Measurements from ENCODE around the gene TSKS. TPM values are rescaled to one million over a fixed set of nuclear protein-coding genes. Genes with fewer than 3 reads are reported as not detected.

Gene TSKS
- total and polyA plus RNA-seq, 2 experiments from 2014 or later = 0.31 to 2.1 TPM

DNA sequence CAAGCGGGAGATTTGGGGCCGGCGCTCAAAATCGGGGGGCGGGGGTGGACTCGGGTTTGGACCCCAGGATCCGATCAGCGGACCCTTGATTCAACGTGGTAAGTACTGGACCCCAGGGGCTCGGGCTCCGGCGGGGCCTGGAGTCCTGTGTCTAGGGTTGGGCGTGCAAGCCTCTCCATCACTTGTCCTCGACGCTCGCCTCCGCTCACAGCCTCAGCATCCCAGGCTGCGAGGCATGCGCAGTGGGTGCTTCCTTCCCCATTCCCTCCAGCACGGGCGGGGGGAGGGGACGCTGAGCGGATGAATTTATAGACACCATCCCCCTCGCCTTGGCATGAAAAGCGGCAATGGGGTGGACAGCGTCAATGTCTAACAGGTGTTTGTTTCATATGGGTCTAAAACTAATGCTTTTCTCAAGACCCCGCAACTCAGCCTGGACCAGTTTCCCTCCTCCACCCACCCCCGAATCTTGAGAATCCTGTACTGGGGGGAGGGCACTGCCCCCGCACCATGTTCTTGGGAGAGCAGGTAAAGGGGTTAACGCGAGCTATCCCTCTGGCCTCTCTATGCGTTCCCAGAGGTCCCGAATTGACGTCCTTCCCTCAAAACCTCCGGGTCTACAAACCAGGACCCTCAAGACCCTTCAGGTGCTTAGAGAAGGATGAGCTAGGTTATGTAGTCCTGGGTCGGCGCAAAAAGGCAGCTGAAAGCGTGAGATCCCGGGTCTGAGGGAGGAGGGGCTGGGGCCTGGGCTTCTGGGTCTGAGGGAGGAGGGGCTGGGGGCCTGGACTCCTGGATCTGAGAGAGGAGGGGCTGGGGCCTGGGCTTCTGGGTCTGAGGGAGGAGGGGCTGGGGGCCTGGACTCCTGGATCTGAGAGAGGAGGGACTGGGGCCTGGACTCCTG, 71.6 kb downstream of the TSKS start:
- H3K9ac ChIP-seq = peak overlapping the region; percentile 57
- H3K27me3 ChIP-seq (replicated peaks; ENCODE audit: insufficient read depth) = no peaks in the 10 kb centered on the region
- H3K9me3 ChIP-seq (ENCODE audit: low read depth) = no peaks in the 10 kb centered on the region
- H3K4me1 ChIP-seq (ENCODE audit: insufficient read depth) = 0 out of 2 replicates have a peak, but pooled peaks cover 4% of the 10 kb centered on the region
- H3K36me3 ChIP-seq (ENCODE audit: low read depth) = no peaks in the 10 kb centered on the region
- in situ Hi-C loops (cut with MboI) = no loop called here
- 0 out of 2 replicates have a peak, but pooled peaks cover 5% of the 10 kb centered on the region for H3F3A ChIP-seq (ENCODE audit: insufficient read depth)
- H3K9me2 ChIP-seq (ENCODE audit: insufficient read depth) = no peaks in the 10 kb centered on the region
- H3K79me2 ChIP-seq (ENCODE audit: insufficient read depth) = no peaks in the 10 kb centered on the region
- H3K4me2 ChIP-seq (ENCODE audit: unreplicated experiment) = peak overlapping the region; percentile 93
- H4K20me1 ChIP-seq (ENCODE audit: insufficient read depth) = no peaks in the 10 kb centered on the region
- no peak overlapping the region for H3K27ac ChIP-seq
- peak overlapping the region; percentile 94 for H2AFZ ChIP-seq
- 20 to 26% methylated on average over 25 to 33 of the region's 39 CpGs for WGBS, 2 experiments (ENCODE audit: low coverage in 1 of 2, low lambda C conversion rate in 2 of 2, missing lambda C conversion rate in 2 of 2)
- H3K4me3 ChIP-seq = peak overlapping the region; percentile 82
- peak; percentile 85 for DNase-seq
- TF ChIP-seq EZH2 (IDR thresholded peaks at IDR 0.05; ENCODE audit: insufficient read depth, poor library complexity, severe bottlenecking) (no peak), EZH2phosphoT487 (IDR thresholded peaks at IDR 0.05; ENCODE audit: insufficient read depth, low read depth) (no peak)

DNA sequence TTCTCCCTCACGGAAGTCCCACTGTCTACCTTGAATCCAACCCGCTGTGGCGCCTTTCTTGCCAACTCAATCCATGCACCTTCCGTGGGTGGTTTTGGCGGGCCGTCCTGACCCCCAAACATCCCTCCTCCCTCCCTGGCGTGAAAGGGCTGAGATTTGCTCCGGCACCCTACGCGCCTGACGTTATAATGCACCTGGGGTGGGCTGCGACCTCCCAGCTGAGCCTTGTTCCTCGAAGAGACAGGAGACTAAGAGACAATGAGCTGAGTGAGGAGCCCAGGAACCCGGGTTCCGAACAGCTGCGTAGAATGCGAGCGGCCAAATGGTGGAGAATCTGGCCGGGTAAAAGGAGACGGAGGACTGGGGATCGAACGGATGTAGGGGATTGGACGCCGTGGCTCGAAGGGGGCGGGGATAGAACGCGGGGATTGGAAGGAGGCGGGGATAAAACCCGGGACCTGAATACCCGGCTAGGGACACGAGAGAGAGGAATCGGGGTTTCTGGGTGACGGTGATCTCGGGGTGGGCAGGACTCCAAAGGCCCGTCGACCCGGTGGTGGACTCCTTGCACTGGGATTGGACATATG, 72.4 kb downstream of the TSKS start, which contains the start of gene CPT1C:
CPT1C (plus strand) TSS at position 461 of the 587 bp plus-strand sequence. CDS start 1,137 bp downstream, outside the sequence.
- 0 out of 2 replicates have a peak, but pooled peaks cover 4% of the 10 kb centered on the region for H3K4me1 ChIP-seq (ENCODE audit: insufficient read depth)
- no peaks in the 10 kb centered on the region for H3K27me3 ChIP-seq (replicated peaks; ENCODE audit: insufficient read depth)
- WGBS, 2 experiments (ENCODE audit: low coverage in 1 of 2, low lambda C conversion rate in 2 of 2, missing lambda C conversion rate in 2 of 2) = 1 to 2% methylated on average over 31 to 38 of the region's 38 CpGs
- peak within 1 kb of the TSS; percentile 94 for H2AFZ ChIP-seq
- no peaks in the 10 kb centered on the region for H4K20me1 ChIP-seq (ENCODE audit: insufficient read depth)
- no peak within 1 kb of the TSS; the same call in 1 of the 2 replicates for H3K27ac ChIP-seq
- no peaks in the 10 kb centered on the region for H3K9me2 ChIP-seq (ENCODE audit: insufficient read depth)
- peak within 1 kb of the TSS; percentile 57 for H3K9ac ChIP-seq
- no peaks in the 10 kb centered on the region for H3K79me2 ChIP-seq (ENCODE audit: insufficient read depth)
- H3F3A ChIP-seq (ENCODE audit: insufficient read depth) = 0 out of 2 replicates have a peak, but pooled peaks cover 5% of the 10 kb centered on the region
- in situ Hi-C loops (cut with MboI) = no loop called here
- no peaks in the 10 kb centered on the region for H3K36me3 ChIP-seq (ENCODE audit: low read depth)
- peak within 1 kb of the TSS; percentile 82 for H3K4me3 ChIP-seq
- no peak for TF ChIP-seq EZH2 (IDR thresholded peaks at IDR 0.05; ENCODE audit: insufficient read depth, poor library complexity, severe bottlenecking)
- no peak for TF ChIP-seq EZH2phosphoT487 (IDR thresholded peaks at IDR 0.05; ENCODE audit: insufficient read depth, low read depth)
- peak within 1 kb of the TSS; percentile 93 for H3K4me2 ChIP-seq (ENCODE audit: unreplicated experiment)
- DNase-seq = peak; percentile 91
- H3K9me3 ChIP-seq (ENCODE audit: low read depth) = no peaks in the 10 kb centered on the region

DNA sequence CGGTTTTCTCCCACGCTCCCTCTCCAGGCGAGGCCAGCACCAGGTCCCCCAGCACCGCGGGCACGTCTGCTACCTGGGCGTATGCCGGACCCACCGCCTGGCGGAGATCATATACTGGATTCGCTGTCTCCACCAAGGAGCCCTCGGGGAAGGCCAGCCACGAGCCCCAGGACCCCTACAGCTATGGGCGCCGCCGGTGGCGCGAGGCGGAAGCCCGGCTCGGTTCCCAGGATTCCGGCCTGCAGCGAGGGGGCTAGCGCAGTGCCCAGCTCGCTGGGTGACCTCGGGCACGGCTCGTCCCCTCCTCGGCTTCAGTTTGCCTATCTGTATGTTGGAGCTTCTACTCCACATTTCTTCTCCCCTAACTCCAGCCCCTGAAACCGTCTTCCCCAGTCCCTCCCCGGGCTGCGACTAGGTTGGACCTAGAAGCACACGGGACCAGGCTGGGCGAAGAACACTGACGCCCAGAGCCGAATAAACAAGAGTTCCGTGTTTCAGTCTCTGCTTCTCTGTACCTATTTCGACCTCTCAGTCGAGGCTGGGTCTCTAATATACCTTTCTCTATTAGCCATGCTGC, 72.9 kb downstream of the TSKS start:
- no peaks in the 10 kb centered on the region for H4K20me1 ChIP-seq (ENCODE audit: insufficient read depth)
- no peaks in the 10 kb centered on the region for H3K36me3 ChIP-seq (ENCODE audit: low read depth)
- H3K27me3 ChIP-seq (replicated peaks; ENCODE audit: insufficient read depth) = no peaks in the 10 kb centered on the region
- WGBS, 2 experiments (ENCODE audit: low coverage in 1 of 2, low lambda C conversion rate in 2 of 2, missing lambda C conversion rate in 2 of 2) = 4 to 6% methylated on average over 38 to 39 of the region's 39 CpGs
- 0 out of 2 replicates have a peak, but pooled peaks cover 5% of the 10 kb centered on the region for H3F3A ChIP-seq (ENCODE audit: insufficient read depth)
- peak; percentile 57 for DNase-seq
- H3K4me2 ChIP-seq (ENCODE audit: unreplicated experiment) = peak overlapping the region; percentile 93
- H3K9me3 ChIP-seq (ENCODE audit: low read depth) = no peaks in the 10 kb centered on the region
- in situ Hi-C loops (cut with MboI) = no loop called here
- H3K4me1 ChIP-seq (ENCODE audit: insufficient read depth) = 0 out of 2 replicates have a peak, but pooled peaks cover 4% of the 10 kb centered on the region
- no peak overlapping the region; the same call in 1 of the 2 replicates for H3K27ac ChIP-seq
- no peaks in the 10 kb centered on the region for H3K79me2 ChIP-seq (ENCODE audit: insufficient read depth)
- peak overlapping the region; percentile 57 for H3K9ac ChIP-seq
- peak overlapping the region; percentile 82 for H3K4me3 ChIP-seq
- H2AFZ ChIP-seq = peak overlapping the region; percentile 94
- no peak for TF ChIP-seq EZH2phosphoT487 (IDR thresholded peaks at IDR 0.05; ENCODE audit: insufficient read depth, low read depth)
- no peak for TF ChIP-seq EZH2 (IDR thresholded peaks at IDR 0.05; ENCODE audit: insufficient read depth, poor library complexity, severe bottlenecking)
- no peaks in the 10 kb centered on the region for H3K9me2 ChIP-seq (ENCODE audit: insufficient read depth)

Small RNA genes lying within 50 kb of the gene (microRNA-seq; reads per million reads assigned to microRNA genes)
- not detected for gene MIR6799 (ENCODE audit: borderline number of aligned reads)

Small RNA genes lying within 50 kb of the gene (small RNA-seq; reads per million reads assigned to genes)
- gene MIR6799 (ENCODE audit: low read depth, low replicate concordance) = not detected
- not detected for gene RNU6-841P (ENCODE audit: low read depth, low replicate concordance)

Other genes starting within 250 kb of the TSKS start
- gene RCN3, start 235.3 kb downstream of the TSKS start, total RNA-seq (2014; rRNA removed; shearing (Covaris generic)) = 570 and 656 TPM in 2 replicates
- 779 and 813 TPM in 2 replicates for gene RCN3, start 235.3 kb downstream of the TSKS start, polyA plus RNA-seq (2016; fragmentation: Nextera tagmentation; extraction: Ambion mirVana)
- gene NOSIP, start 182.8 kb downstream of the TSKS start, total RNA-seq (2014; rRNA removed; shearing (Covaris generic)) = 46.0 and 53.2 TPM in 2 replicates
- gene NOSIP, start 182.8 kb downstream of the TSKS start, polyA plus RNA-seq (2016; fragmentation: Nextera tagmentation; extraction: Ambion mirVana) = 78.7 and 84.3 TPM in 2 replicates
- not detected in 2 replicates for gene PRRG2, start 182.0 kb downstream of the TSKS start, total RNA-seq (2014; rRNA removed; shearing (Covaris generic))
- gene PRRG2, start 182.0 kb downstream of the TSKS start, polyA plus RNA-seq (2016; fragmentation: Nextera tagmentation; extraction: Ambion mirVana) = 0.13 and 0.18 TPM in 2 replicates
- gene PRR12, start 172.1 kb downstream of the TSKS start, total RNA-seq (2014; rRNA removed; shearing (Covaris generic)) = 2.7 and 2.9 TPM in 2 replicates
- gene PRR12, start 172.1 kb downstream of the TSKS start, polyA plus RNA-seq (2016; fragmentation: Nextera tagmentation; extraction: Ambion mirVana) = 0.85 and 0.86 TPM in 2 replicates
- gene RRAS, start 123.2 kb downstream of the TSKS start, total RNA-seq (2014; rRNA removed; shearing (Covaris generic)) = 61.0 and 116 TPM in 2 replicates
- 337 and 347 TPM in 2 replicates for gene RRAS, start 123.2 kb downstream of the TSKS start, polyA plus RNA-seq (2016; fragmentation: Nextera tagmentation; extraction: Ambion mirVana)
- gene SCAF1, start 121.1 kb downstream of the TSKS start, total RNA-seq (2014; rRNA removed; shearing (Covaris generic)) = 18.6 and 28.7 TPM in 2 replicates
- 8.4 and 8.5 TPM in 2 replicates for gene SCAF1, start 121.1 kb downstream of the TSKS start, polyA plus RNA-seq (2016; fragmentation: Nextera tagmentation; extraction: Ambion mirVana)
- gene IRF3, start 97.4 kb downstream of the TSKS start, total RNA-seq (2014; rRNA removed; shearing (Covaris generic)) = 50.0 and 55.6 TPM in 2 replicates
- gene IRF3, start 97.4 kb downstream of the TSKS start, polyA plus RNA-seq (2016; fragmentation: Nextera tagmentation; extraction: Ambion mirVana) = 28.6 and 28.8 TPM in 2 replicates
- gene BCL2L12, start 97.4 kb downstream of the TSKS start, total RNA-seq (2014; rRNA removed; shearing (Covaris generic)) = 4.3 and 9.5 TPM in 2 replicates
- gene BCL2L12, start 97.4 kb downstream of the TSKS start, polyA plus RNA-seq (2016; fragmentation: Nextera tagmentation; extraction: Ambion mirVana) = 16.6 and 16.7 TPM in 2 replicates
- gene PRMT1, start 86.0 kb downstream of the TSKS start, total RNA-seq (2014; rRNA removed; shearing (Covaris generic)) = 192 and 225 TPM in 2 replicates
- gene PRMT1, start 86.0 kb downstream of the TSKS start, polyA plus RNA-seq (2016; fragmentation: Nextera tagmentation; extraction: Ambion mirVana) = 164 and 173 TPM in 2 replicates
- gene ADM5, start 73.7 kb downstream of the TSKS start, total RNA-seq (2014; rRNA removed; shearing (Covaris generic)) = 0.25 TPM in 1 of 2 replicates, not detected in the other
- gene ADM5, start 73.7 kb downstream of the TSKS start, polyA plus RNA-seq (2016; fragmentation: Nextera tagmentation; extraction: Ambion mirVana) = 0.10 TPM in 1 of 2 replicates, not detected in the other
- 11.7 and 16.6 TPM in 2 replicates for gene CPT1C, start 72.2 kb downstream of the TSKS start, total RNA-seq (2014; rRNA removed; shearing (Covaris generic))
- gene CPT1C, start 72.2 kb downstream of the TSKS start, polyA plus RNA-seq (2016; fragmentation: Nextera tagmentation; extraction: Ambion mirVana) = 14.3 and 16.8 TPM in 2 replicates
- 118 and 124 TPM in 2 replicates for gene AP2A1, start 3.7 kb upstream of the TSKS start, total RNA-seq (2014; rRNA removed; shearing (Covaris generic))
- 64.2 and 64.9 TPM in 2 replicates for gene AP2A1, start 3.7 kb upstream of the TSKS start, polyA plus RNA-seq (2016; fragmentation: Nextera tagmentation; extraction: Ambion mirVana)
- 17.7 and 21.1 TPM in 2 replicates for gene FUZ, start 50.0 kb upstream of the TSKS start, total RNA-seq (2014; rRNA removed; shearing (Covaris generic))
- 11.7 and 15.1 TPM in 2 replicates for gene FUZ, start 50.0 kb upstream of the TSKS start, polyA plus RNA-seq (2016; fragmentation: Nextera tagmentation; extraction: Ambion mirVana)
- gene MED25, start 55.0 kb upstream of the TSKS start, total RNA-seq (2014; rRNA removed; shearing (Covaris generic)) = 21.8 and 24.2 TPM in 2 replicates
- 17.4 and 21.9 TPM in 2 replicates for gene MED25, start 55.0 kb upstream of the TSKS start, polyA plus RNA-seq (2016; fragmentation: Nextera tagmentation; extraction: Ambion mirVana)
- 53.1 and 88.0 TPM in 2 replicates for gene PTOV1, start 87.9 kb upstream of the TSKS start, total RNA-seq (2014; rRNA removed; shearing (Covaris generic))
- gene PTOV1, start 87.9 kb upstream of the TSKS start, polyA plus RNA-seq (2016; fragmentation: Nextera tagmentation; extraction: Ambion mirVana) = 88.9 and 91.7 TPM in 2 replicates
- gene PNKP, start 104.3 kb upstream of the TSKS start, total RNA-seq (2014; rRNA removed; shearing (Covaris generic)) = 31.5 and 35.9 TPM in 2 replicates
- 32.7 and 42.2 TPM in 2 replicates for gene PNKP, start 104.3 kb upstream of the TSKS start, polyA plus RNA-seq (2016; fragmentation: Nextera tagmentation; extraction: Ambion mirVana)
- gene AKT1S1, start 114.0 kb upstream of the TSKS start, total RNA-seq (2014; rRNA removed; shearing (Covaris generic)) = 11.6 and 17.3 TPM in 2 replicates
- gene AKT1S1, start 114.0 kb upstream of the TSKS start, polyA plus RNA-seq (2016; fragmentation: Nextera tagmentation; extraction: Ambion mirVana) = 60.4 and 65.2 TPM in 2 replicates
- 6.3 and 6.6 TPM in 2 replicates for gene TBC1D17, start 114.4 kb upstream of the TSKS start, total RNA-seq (2014; rRNA removed; shearing (Covaris generic))
- 32.4 and 33.0 TPM in 2 replicates for gene TBC1D17, start 114.4 kb upstream of the TSKS start, polyA plus RNA-seq (2016; fragmentation: Nextera tagmentation; extraction: Ambion mirVana)
- gene IL4I1, start 133.6 kb upstream of the TSKS start, total RNA-seq (2014; rRNA removed; shearing (Covaris generic)) = not detected in 2 replicates
- 0.66 and 0.91 TPM in 2 replicates for gene IL4I1, start 133.6 kb upstream of the TSKS start, polyA plus RNA-seq (2016; fragmentation: Nextera tagmentation; extraction: Ambion mirVana)
- gene ATF5, start 165.9 kb upstream of the TSKS start, total RNA-seq (2014; rRNA removed; shearing (Covaris generic)) = 8.9 and 19.1 TPM in 2 replicates
- gene ATF5, start 165.9 kb upstream of the TSKS start, polyA plus RNA-seq (2016; fragmentation: Nextera tagmentation; extraction: Ambion mirVana) = 8.0 and 8.9 TPM in 2 replicates
- gene NUP62, start 166.2 kb upstream of the TSKS start, total RNA-seq (2014; rRNA removed; shearing (Covaris generic)) = 35.1 and 41.6 TPM in 2 replicates
- gene NUP62, start 166.2 kb upstream of the TSKS start, polyA plus RNA-seq (2016; fragmentation: Nextera tagmentation; extraction: Ambion mirVana) = 38.4 and 38.5 TPM in 2 replicates
- not detected in 2 replicates for gene SIGLEC11, start 197.9 kb upstream of the TSKS start, total RNA-seq (2014; rRNA removed; shearing (Covaris generic))
- not detected in 2 replicates for gene SIGLEC11, start 197.9 kb upstream of the TSKS start, polyA plus RNA-seq (2016; fragmentation: Nextera tagmentation; extraction: Ambion mirVana)

Data from GM23248 (cell line).